Astrocyte (in vitro differentiated cells and primary cell): ENCODE measurements around the gene DEPDC1B. TPM values are rescaled to one million over a fixed set of nuclear protein-coding genes. Genes with fewer than 3 reads are reported as not detected.
"Not testable (repeated sequence)": the region's sequence is repeated elsewhere in the genome, so short reads cannot be mapped to it uniquely, and the experiment has no call there.

Experiments used
- DNase-seq: peaks from one replicate; pipeline ENCODE4 v3.0.0-alpha.2; 2010; ENCODE audit warnings: low read depth
- FAIRE-seq: peaks from 2 replicates; lab custom pipeline; 2011; peaks lifted over from hg19 to GRCh38; lab: Jason Lieb, UNC
- H2AFZ ChIP-seq: 2 replicates; pipeline ENCODE4 v1.6.0; 2012; ENCODE audit warnings: low read depth, low read length, inconsistent platforms
- H3K27ac ChIP-seq: 2 replicates; pipeline ENCODE4 v1.5.1; 2011; ENCODE audit warnings: low read depth, low read length, inconsistent platforms
- H3K27me3 ChIP-seq: 2 replicates; pipeline ENCODE4 v1.6.0; 2011; ENCODE audit warnings: low read length, inconsistent platforms; ENCODE audit not compliant: insufficient read depth
- H3K36me3 ChIP-seq: 2 replicates; pipeline ENCODE4 v1.5.1; 2011; ENCODE audit warnings: low read length, inconsistent platforms; ENCODE audit not compliant: insufficient read depth
- H3K4me1 ChIP-seq: 2 replicates; pipeline ENCODE4 v1.5.1; 2011; ENCODE audit warnings: low read length, inconsistent platforms; ENCODE audit not compliant: insufficient read depth
- H3K4me2 ChIP-seq: 2 replicates; pipeline ENCODE4 v1.6.0; 2012; ENCODE audit warnings: low read length, inconsistent platforms
- H3K4me3 ChIP-seq: 2 replicates; pipeline ENCODE4 v1.5.1; 2011; ENCODE audit warnings: low read depth, mild to moderate bottlenecking, low read length, inconsistent platforms; ENCODE audit not compliant: insufficient read depth
- H3K79me2 ChIP-seq: 2 replicates; pipeline ENCODE4 v1.6.0; 2012; ENCODE audit warnings: mild to moderate bottlenecking, low read length, inconsistent platforms; ENCODE audit not compliant: insufficient read depth
- H3K9ac ChIP-seq: 2 replicates; pipeline ENCODE4 v1.6.0; 2012; ENCODE audit warnings: mild to moderate bottlenecking, low read length, inconsistent platforms
- H3K9me3 ChIP-seq: 2 replicates; pipeline ENCODE4 v1.5.1; 2012; ENCODE audit warnings: low read depth, mild to moderate bottlenecking, low read length, inconsistent platforms; ENCODE audit not compliant: insufficient read depth
- H4K20me1 ChIP-seq: 2 replicates; pipeline ENCODE4 v1.6.0; 2012; ENCODE audit warnings: low read length, inconsistent platforms; ENCODE audit not compliant: insufficient read depth
- H3K27ac Mint-ChIP-seq: one replicate; pipeline ENCODE4 v1.8.0; 2021; ENCODE audit warnings: mild to moderate bottlenecking, mixed read lengths; ENCODE audit not compliant: unreplicated experiment
- H3K27me3 Mint-ChIP-seq: one replicate; pipeline ENCODE4 v1.8.0; 2021; ENCODE audit warnings: low read depth, mixed read lengths; ENCODE audit not compliant: unreplicated experiment
- H3K36me3 Mint-ChIP-seq: one replicate; pipeline ENCODE4 v1.8.0; 2021; ENCODE audit warnings: low read depth, mixed read lengths; ENCODE audit not compliant: unreplicated experiment
- H3K4me1 Mint-ChIP-seq: one replicate; pipeline ENCODE4 v1.8.0; 2021; ENCODE audit warnings: low read depth, mixed read lengths; ENCODE audit not compliant: unreplicated experiment
- H3K4me3 Mint-ChIP-seq: one replicate; pipeline ENCODE4 v1.8.0; 2021; ENCODE audit warnings: mild to moderate bottlenecking, moderate library complexity, mixed read lengths; ENCODE audit not compliant: unreplicated experiment
- H3K9me3 Mint-ChIP-seq: one replicate; pipeline ENCODE4 v1.8.0; 2021; ENCODE audit warnings: mild to moderate bottlenecking, mixed read lengths; ENCODE audit not compliant: unreplicated experiment
- CTCF ChIP-seq: IDR thresholded peaks from 2 replicates; pipeline ENCODE4 v1.5.1; 2011; ENCODE audit warnings: low read depth, mild to moderate bottlenecking, inconsistent platforms, low read length, moderate library complexity; ENCODE audit not compliant: insufficient read depth
- EZH2 ChIP-seq: IDR thresholded peaks from 2 replicates; pipeline ENCODE4 v1.6.1; 2012; ENCODE audit warnings: mild to moderate bottlenecking, low read length, inconsistent platforms; ENCODE audit not compliant: insufficient read depth
- total RNA-seq: library from RNA; stranded (reverse); gene quantifications from 2 replicates; pipeline ENCODE4 v1.2.1, GENCODE V29; 2021

Gene DEPDC1B
- total RNA-seq, 1 donor from 2014 or later: 2.2 TPM

- no peaks in the 10 kb centered on the region for H3K27me3 ChIP-seq
- H3K4me3 ChIP-seq: no peak overlapping the region
- H3K79me2 ChIP-seq: no peaks in the 10 kb centered on the region
- TF ChIP-seq EZH2 (no peak), CTCF (no peak)
- H3K4me1 ChIP-seq: no peaks in the 10 kb centered on the region
- FAIRE-seq (no peak), DNase-seq (no peak)
- H3K4me3 Mint-ChIP-seq: no peak overlapping the region
- H3K36me3 Mint-ChIP-seq: peaks cover 3% of the 10 kb centered on the region
- no peaks in the 10 kb centered on the region for H3K36me3 ChIP-seq
- H3K9me3 Mint-ChIP-seq: peaks cover 15% of the 10 kb centered on the region
- no peak overlapping the region for H3K27ac Mint-ChIP-seq
- H3K27ac ChIP-seq: no peak overlapping the region
- H3K4me1 Mint-ChIP-seq: no peaks in the 10 kb centered on the region
- no peak overlapping the region for H3K4me2 ChIP-seq
- no peaks in the 10 kb centered on the region for H3K9me3 ChIP-seq
- H4K20me1 ChIP-seq: no peaks in the 10 kb centered on the region
- H3K9ac ChIP-seq: no peak overlapping the region
- H3K27me3 Mint-ChIP-seq: no peaks in the 10 kb centered on the region
- no peak overlapping the region for H2AFZ ChIP-seq
These were observed 123.5 kb downstream of the DEPDC1B start for GRCh38 chr5:60576425-60576824.

- no peaks in the 10 kb centered on the region for H4K20me1 ChIP-seq
- H3K4me1 ChIP-seq: no peaks in the 10 kb centered on the region
- no peak overlapping the region for H3K27ac Mint-ChIP-seq
- no peaks in the 10 kb centered on the region for H3K36me3 Mint-ChIP-seq
- no peaks in the 10 kb centered on the region for H3K36me3 ChIP-seq
- DNase-seq (no peak), FAIRE-seq (no peak)
- H3K4me2 ChIP-seq: no peak overlapping the region
- TF ChIP-seq EZH2 (no peak), CTCF (no peak)
- no peaks in the 10 kb centered on the region for H3K27me3 ChIP-seq
- no peaks in the 10 kb centered on the region for H3K4me1 Mint-ChIP-seq
- H3K27me3 Mint-ChIP-seq: no peaks in the 10 kb centered on the region
- H3K4me3 ChIP-seq: no peak overlapping the region
- H3K4me3 Mint-ChIP-seq: no peak overlapping the region
- H3K27ac ChIP-seq: no peak overlapping the region
- no peak overlapping the region for H3K9ac ChIP-seq
- H3K79me2 ChIP-seq: no peaks in the 10 kb centered on the region
- H3K9me3 ChIP-seq: peaks cover 6% of the 10 kb centered on the region
- H3K9me3 Mint-ChIP-seq: peaks cover 11% of the 10 kb centered on the region
- no peak overlapping the region for H2AFZ ChIP-seq
These were observed 131.3 kb downstream of the DEPDC1B start for GRCh38 chr5:60568646-60569045.

- no peaks in the 10 kb centered on the region for H3K36me3 ChIP-seq
- no peaks in the 10 kb centered on the region for H3K4me1 ChIP-seq
- H3K4me2 ChIP-seq: no peak overlapping the region
- Mint-ChIP-seq H3K27me3 (no peaks in the 10 kb centered on the region), H3K9me3 (peaks cover 3% of the 10 kb centered on the region), H3K36me3 (no peaks in the 10 kb centered on the region), H3K27ac (no peak overlapping the region), H3K4me1 (no peaks in the 10 kb centered on the region), H3K4me3 (no peak overlapping the region)
- no peaks in the 10 kb centered on the region for H4K20me1 ChIP-seq
- no peaks in the 10 kb centered on the region for H3K79me2 ChIP-seq
- peaks cover 4% of the 10 kb centered on the region for H3K9me3 ChIP-seq
- no peak overlapping the region for H2AFZ ChIP-seq
- TF ChIP-seq CTCF (no peak), EZH2 (no peak)
- no peak for DNase-seq
- no peak overlapping the region for H3K9ac ChIP-seq
- no peak overlapping the region for H3K27ac ChIP-seq
- no peak for FAIRE-seq
- H3K4me3 ChIP-seq: no peak overlapping the region
- H3K27me3 ChIP-seq: no peaks in the 10 kb centered on the region
These were observed 136.2 kb downstream of the DEPDC1B start for GRCh38 chr5:60563696-60564324.

GRCh38 chr5:60553291-60553690 is 146.7 kb downstream of the DEPDC1B start:
- not testable (repeated sequence) for H3K27me3 Mint-ChIP-seq, H3K4me2 ChIP-seq, H3K9me3 Mint-ChIP-seq, H3K27ac ChIP-seq, H3K36me3 ChIP-seq, H2AFZ ChIP-seq, H3K9ac ChIP-seq, H3K27me3 ChIP-seq, H3K4me3 Mint-ChIP-seq, H3K4me1 Mint-ChIP-seq, H3K79me2 ChIP-seq, H3K4me1 ChIP-seq, H3K36me3 Mint-ChIP-seq, H3K27ac Mint-ChIP-seq, H3K4me3 ChIP-seq, FAIRE-seq, H4K20me1 ChIP-seq, DNase-seq, H3K9me3 ChIP-seq
